K562 (cell line): Measurements from ENCODE around the gene ARL14EP. TPM values are rescaled to one million over a fixed set of nuclear protein-coding genes. Genes with fewer than 3 reads are reported as not detected.

Source experiments
- ATAC-seq: fragments of 200-7000 bp; cut with Tn5 transposase; 3 replicates; pipeline ENCODE4 v1.9.1; 2020; ENCODE audit warnings: moderate library complexity
- BruUV-seq: library from RNA; stranded (reverse); fragments of 400-500 nt; replicated peaks from 2 replicates; lab custom pipeline; 2021; lab: Mats Ljungman, UMichigan
- CTCF ChIA-PET: fragments of 300-600 bp; formaldehyde crosslinking; extraction: SDS; loops from one replicate; lab custom pipeline; 2021; ENCODE audit warnings: low intra/inter-chr PET ratio; lab: Yijun Ruan, JAX
- POLR2A ChIA-PET: fragments of 300-600, 350-650 bp; sonication (Branson Sonifier 250); formaldehyde crosslinking; extraction: SDS; loops from one replicate; lab custom pipeline; 2021; ENCODE audit warnings: antibody characterized with exemption, inconsistent platforms; lab: Yijun Ruan, JAX
- DNase-seq, 4 experiments: peaks; one replicate each; pipeline versions ENCODE4 v3.0.0 to v3.0.0-alpha.2; 2011 to 2018; ENCODE audit warnings: low spot score in 3 of 4, mixed read lengths in 3 of 4; ENCODE audit errors: extremely low read depth in 1 of 4
- FAIRE-seq: peaks from 2 replicates; lab custom pipeline; 2011; peaks lifted over from hg19 to GRCh38; lab: Jason Lieb, UNC
- H2AFZ ChIP-seq: 2 replicates; pipeline ENCODE4 v1.6.0; 2011; ENCODE audit warnings: low read depth, low read length, control low read depth, inconsistent platforms
- H3K27ac ChIP-seq: fragments of 200-600 bp; 3 replicates; pipeline ENCODE4 v1.8.0; 2011; ENCODE audit warnings: low read depth, mild to moderate bottlenecking, control low read depth, inconsistent platforms, low read length, moderate library complexity, mixed read lengths; ENCODE audit errors: extremely low read depth
- H3K27me3 ChIP-seq, 2 experiments: fragments of 300-600 bp in 1 of 2; 2 replicates in 1 of 2; 3 replicates in 1 of 2; pipeline versions ENCODE4 v1.6.0 to v1.8.0; 2011; ENCODE audit warnings: inconsistent platforms in 2 of 2, low read length in 2 of 2, mild to moderate bottlenecking in 1 of 2, mixed read lengths in 1 of 2, moderate library complexity in 1 of 2; ENCODE audit not compliant: control insufficient read depth in 2 of 2, insufficient read depth in 2 of 2
- H3K36me3 ChIP-seq: fragments of 300-600 bp; 3 replicates; pipeline ENCODE4 v1.8.0; 2011; ENCODE audit warnings: mild to moderate bottlenecking, low read length, inconsistent platforms; ENCODE audit not compliant: control insufficient read depth, insufficient read depth
- H3K4me1 ChIP-seq, 2 experiments: fragments of 200-600 bp in 1 of 2; replicated peaks in 1 of 2; 2 replicates in 1 of 2; 3 replicates in 1 of 2; pipeline versions ENCODE4 v1.5.1 to v1.8.0; 2011; ENCODE audit warnings: inconsistent platforms in 2 of 2, low read length in 2 of 2, mild to moderate bottlenecking in 1 of 2, mixed read lengths in 1 of 2, moderate library complexity in 1 of 2; ENCODE audit not compliant: control insufficient read depth in 2 of 2, insufficient read depth in 2 of 2
- H3K4me2 ChIP-seq: 2 replicates; pipeline ENCODE4 v1.6.1; 2011; ENCODE audit warnings: low read length, control low read depth, inconsistent platforms, mixed read lengths; ENCODE audit not compliant: insufficient read depth
- H3K4me3 ChIP-seq: fragments of 200-600 bp; sonication (generic), shearing (Covaris generic); 2 replicates; pipeline ENCODE4 v1.5.1; 2016; ENCODE audit warnings: control low read depth, inconsistent platforms
- H3K79me2 ChIP-seq: fragments of 200-600 bp; 3 replicates; pipeline ENCODE4 v1.8.0; 2011; ENCODE audit warnings: low read length, inconsistent platforms; ENCODE audit not compliant: control insufficient read depth, insufficient read depth
- H3K9ac ChIP-seq, 2 experiments: 2 replicates each; pipeline versions ENCODE4 v1.6.0 to v1.6.1; 2011; ENCODE audit warnings: low read depth in 2 of 2, low read length in 2 of 2, control low read depth in 1 of 2, inconsistent platforms in 1 of 2, mild to moderate bottlenecking in 1 of 2, mixed read lengths in 1 of 2; ENCODE audit not compliant: insufficient read depth in 1 of 2
- H3K9me1 ChIP-seq: one replicate; pipeline ENCODE4 v1.6.0; 2011; ENCODE audit warnings: inconsistent platforms, mild to moderate bottlenecking, low read length, moderate library complexity; ENCODE audit not compliant: control insufficient read depth, insufficient read depth
- H3K9me3 ChIP-seq: replicated peaks from 2 replicates; pipeline ENCODE4 v1.5.1; 2011; ENCODE audit warnings: low read depth, low read length, inconsistent platforms; ENCODE audit not compliant: control insufficient read depth, insufficient read depth
- H4K20me1 ChIP-seq: replicated peaks from 2 replicates; pipeline ENCODE4 v1.6.1; 2011; ENCODE audit warnings: low read length, inconsistent platforms, mixed read lengths; ENCODE audit not compliant: control insufficient read depth, insufficient read depth
- CUX1 ChIP-seq: fragments of 200-800 bp; sonication (Bioruptor generic); IDR thresholded peaks from 2 replicates; pipeline ENCODE4 v1.6.1; 2016; ENCODE audit warnings: missing genetic modification characterization, missing compliant biosample characterization
- HDAC1 ChIP-seq, 2 experiments: fragments of 450-650 bp; IDR thresholded peaks; 2 replicates each; pipeline ENCODE4 v1.6.1; 2016 to 2017; ENCODE audit warnings: inconsistent platforms in 1 of 2, mild to moderate bottlenecking in 1 of 2, moderate library complexity in 1 of 2
- PCBP2 ChIP-seq: fragments of 200-400 bp; formaldehyde crosslinking; IDR thresholded peaks from 2 replicates; pipeline ENCODE4 v1.6.1; 2018; ENCODE audit warnings: low read length, low read depth, mild to moderate bottlenecking, moderate library complexity; ENCODE audit not compliant: poor library complexity, severe bottlenecking
- SMAD2 ChIP-seq: fragments of 150-350 bp; IDR thresholded peaks from 2 replicates; pipeline ENCODE4 v1.6.1; 2014; ENCODE audit warnings: low read depth, mild to moderate bottlenecking, low read length
- ZNF232 ChIP-seq: sonication (generic); formaldehyde crosslinking; IDR thresholded peaks from 2 replicates; pipeline ENCODE4 v1.8.0; 2022; ENCODE audit warnings: mild to moderate bottlenecking, missing genetic modification reagents
- WGBS: fragments of 100-300 bp; shearing (Covaris generic); methylation state at CpG from one replicate; pipeline ENCODE4 v1.1.6; 2016; ENCODE audit warnings: low coverage, mixed read lengths; ENCODE audit not compliant: insufficient coverage; ENCODE audit errors: missing lambda C conversion rate; 5-methylcytosine and 5-hydroxymethylcytosine counted together
- in situ Hi-C: fragments of 300-500 bp; cut with MboI; formaldehyde crosslinking; loops from 4 replicates; pipeline ENCODE4 v1.15.0; 2018; ENCODE audit warnings: inconsistent platforms, mixed read lengths
- intact Hi-C: fragments of 100-400 bp; cut with micrococcal nuclease; formaldehyde crosslinking; loops from 2 replicates; pipeline ENCODE4 v1.14.2; 2022
- polyA plus RNA-seq, 8 experiments: library from polyadenylated mRNA; depleted of rRNA in 4 of 8; stranded (reverse) in 5 of 8; unstranded in 3 of 8; fragments of >200 nt; fragmentation: Nextera tagmentation in 2 of 8; fragmentation: Illumina TruSeq in 1 of 8; extraction: Ambion mirVana in 2 of 8; extraction: Trizol in 1 of 8; gene quantifications; 2 replicates each; pipeline versions ENCODE4 v1.2.1 to v1.2.3, GENCODE V29; 2011 to 2014; ENCODE audit warnings: inconsistent platforms in 1 of 8, missing spikeins in 1 of 8
- total RNA-seq, 7 experiments: library from RNA; depleted of rRNA in 6 of 7; stranded (reverse); fragments of >200 nt in 6 of 7; fragmentation: Illumina TruSeq in 2 of 7; extraction: Trizol in 2 of 7; gene quantifications; 2 replicates each; pipeline versions ENCODE4 v1.2.1 to v1.2.3, GENCODE V29; 2011 to 2021; ENCODE audit warnings: low replicate concordance in 1 of 7

The ARL14EP gene
- total and polyA plus RNA-seq, 9 of the 15 experiments (the other 6 are each of a cell fraction or from before 2014, with no cell fraction given), result 11.4 to 42.7 (median 25.9) TPM

GRCh38 chr11:30281476-30282288 is 41.2 kb upstream of the ARL14EP start:
- Histone ChIP-seq H3K9me3 (no peaks in the 10 kb centered on the region; the same call in 1 of the 2 replicates), H3K36me3 (no peaks in the 10 kb centered on the region), H3K27me3 (no peaks in the 10 kb centered on the region), H3K9me1 (no peaks in the 10 kb centered on the region), H3K79me2 (no peaks in the 10 kb centered on the region), H4K20me1 (no peaks in the 10 kb centered on the region), H2AFZ (no peak overlapping the region), H3K27ac (no peak overlapping the region), H3K4me3 (no peak overlapping the region), H3K4me1 (no peaks in the 10 kb centered on the region), H3K4me2 (no peak overlapping the region), H3K9ac (no peak overlapping the region)
- DNase-seq, result no peak
- TF ChIP-seq CUX1 (CRISPR knock-in tag) (no peak), HDAC1 (IDR thresholded peaks at IDR 0.05) (no peak), PCBP2 (no peak), ZNF232 (CRISPR knock-in tag) (no peak), SMAD2 (no peak)
- in situ Hi-C loops, result no loop called here
- intact Hi-C loops, result no loop called here
- WGBS, result 0% methylated on average over 7 of the region's 7 CpGs
- no peak for ATAC-seq
- BruUV-seq, result no TSS peak
- FAIRE-seq, result no peak
- POLR2A ChIA-PET, result no interaction called here
- CTCF ChIA-PET, result no interaction called here
